GM18508 (cell line): ENCODE results near the gene TMEM8B.

Source experiments
- ATAC-seq: cut with Tn5 transposase; IDR thresholded peaks from one replicate; pipeline ENCODE4 v1.9.1; 2021; ENCODE audit warnings: moderate number of reproducible peaks; ENCODE audit not compliant: insufficient read depth, unreplicated experiment

TMEM8B gene

DNA sequence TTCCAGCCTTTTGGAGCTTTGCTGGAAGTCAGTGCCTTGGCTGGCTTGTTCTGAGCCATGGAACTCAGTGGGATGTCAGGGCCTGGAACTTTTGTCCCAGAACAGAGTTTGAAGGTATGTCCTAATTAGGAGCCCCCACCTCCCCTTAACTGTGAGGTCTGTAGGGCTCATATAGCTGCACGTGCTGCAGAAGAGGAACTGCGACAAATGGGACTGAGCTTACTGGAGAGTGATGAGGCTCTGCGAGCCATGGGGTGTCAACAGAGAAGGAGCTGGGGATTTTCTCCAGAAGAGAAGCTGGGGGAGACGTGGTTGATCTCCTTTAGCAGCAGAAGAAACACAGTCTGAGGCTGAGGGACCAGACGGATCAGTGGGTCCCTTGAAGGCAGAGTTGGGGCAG is 10.9 kb downstream of the TMEM8B start:
- no peak for ATAC-seq

DNA sequence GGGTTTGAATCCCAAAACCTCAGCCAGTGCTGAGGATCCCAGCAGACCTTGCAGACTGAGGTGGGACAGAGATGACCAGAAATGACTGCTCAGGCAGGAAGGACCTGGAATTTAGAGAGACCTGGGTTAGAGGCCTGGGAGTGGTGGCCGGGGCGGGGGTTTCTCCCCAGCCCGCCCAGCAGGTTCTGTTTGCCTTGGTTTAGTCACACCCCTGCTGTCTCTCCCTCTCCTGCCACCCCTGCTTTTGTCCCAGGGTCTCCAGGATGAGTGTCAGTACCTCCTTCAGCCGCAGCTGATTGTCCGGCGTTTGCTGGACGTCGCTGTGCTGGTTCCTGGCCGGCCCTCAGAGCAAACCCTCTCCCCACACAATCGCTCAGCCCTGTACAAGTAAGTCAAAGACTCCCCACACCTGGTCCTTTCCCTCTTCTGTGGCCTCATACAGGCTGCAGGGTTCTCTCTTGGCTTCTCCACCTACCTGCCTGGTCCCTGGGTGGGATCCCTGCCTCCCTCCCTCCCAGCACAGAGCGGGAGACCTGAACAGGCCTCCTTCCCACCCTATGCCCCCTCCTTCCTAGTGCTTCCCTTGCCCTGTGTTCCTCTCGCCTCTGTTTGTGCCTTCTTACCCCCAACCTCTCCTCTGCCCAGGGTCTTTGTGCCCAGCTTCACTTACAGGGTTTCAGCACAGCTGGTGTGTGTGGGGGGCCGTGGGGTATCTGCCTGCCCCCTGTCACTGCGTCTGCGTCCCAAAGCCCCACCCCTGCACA is 12.0 kb downstream of the TMEM8B start:
- no peak for ATAC-seq

DNA sequence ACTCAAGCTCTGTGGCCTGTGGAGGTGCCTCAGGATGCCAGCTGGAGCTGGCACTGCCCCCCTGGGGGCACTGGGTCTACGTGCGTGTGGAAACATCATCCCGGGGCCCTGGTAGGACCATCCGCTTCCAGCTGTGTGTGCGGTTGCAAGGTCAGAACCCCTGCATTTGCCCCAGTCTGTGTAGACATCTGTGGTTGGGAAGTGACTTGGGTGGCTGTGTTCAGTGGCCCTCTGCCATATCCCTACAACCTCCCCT is 12.5 kb downstream of the TMEM8B start:
- ATAC-seq: no peak

DNA sequence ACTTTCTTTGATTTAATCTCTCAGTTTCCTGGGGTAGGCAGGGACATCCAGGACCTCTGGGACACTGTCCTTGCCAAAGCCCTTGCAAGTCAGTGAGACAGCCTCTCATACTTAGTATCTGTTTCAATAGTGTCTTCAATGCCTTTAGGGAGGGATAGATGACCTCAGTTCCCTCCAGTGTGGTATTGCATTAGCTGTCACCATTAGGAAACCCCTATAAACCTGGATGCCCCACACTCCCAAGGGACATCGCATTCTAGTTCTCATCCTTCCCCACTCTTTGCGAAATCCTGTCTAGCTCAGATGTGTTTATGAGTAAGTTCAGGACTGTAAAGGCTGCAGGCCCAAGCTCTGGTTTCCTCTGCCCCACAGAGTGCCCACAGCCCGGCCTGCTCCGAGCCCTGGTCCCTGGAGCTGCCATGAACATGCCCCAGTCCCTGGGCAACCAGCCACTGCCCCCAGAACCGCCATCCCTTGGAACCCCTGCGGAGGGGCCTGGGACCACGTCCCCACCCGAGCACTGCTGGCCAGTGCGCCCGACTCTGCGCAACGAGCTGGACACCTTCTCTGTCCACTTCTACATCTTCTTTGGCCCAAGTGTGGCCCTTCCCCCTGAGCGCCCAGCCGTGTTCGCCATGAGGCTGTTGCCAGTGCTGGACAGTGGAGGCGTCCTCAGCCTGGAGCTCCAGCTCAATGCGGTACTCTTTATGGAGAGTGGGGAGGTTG is 13.2 kb downstream of the TMEM8B start:
- ATAC-seq: no peak

DNA sequence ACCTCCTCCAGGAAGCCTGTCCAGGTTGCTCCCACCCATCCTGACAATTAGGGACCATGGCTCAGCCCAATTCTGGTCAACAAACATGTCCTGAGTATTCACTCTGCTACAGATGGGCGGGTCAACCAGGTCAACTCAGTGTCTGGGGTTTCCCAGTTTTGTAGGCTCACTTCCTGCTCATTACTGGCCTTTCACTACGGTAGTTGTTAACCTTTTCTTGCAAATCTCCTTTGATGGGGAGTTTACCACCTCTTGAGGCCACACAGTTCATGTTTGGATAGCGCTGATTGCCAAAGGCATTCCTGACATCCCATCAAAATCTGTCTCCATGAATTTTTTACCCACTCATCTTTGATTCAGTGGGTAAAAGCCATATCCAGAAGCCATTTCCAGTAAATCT is 13.8 kb downstream of the TMEM8B start:
- ATAC-seq: peak; percentile 69

DNA sequence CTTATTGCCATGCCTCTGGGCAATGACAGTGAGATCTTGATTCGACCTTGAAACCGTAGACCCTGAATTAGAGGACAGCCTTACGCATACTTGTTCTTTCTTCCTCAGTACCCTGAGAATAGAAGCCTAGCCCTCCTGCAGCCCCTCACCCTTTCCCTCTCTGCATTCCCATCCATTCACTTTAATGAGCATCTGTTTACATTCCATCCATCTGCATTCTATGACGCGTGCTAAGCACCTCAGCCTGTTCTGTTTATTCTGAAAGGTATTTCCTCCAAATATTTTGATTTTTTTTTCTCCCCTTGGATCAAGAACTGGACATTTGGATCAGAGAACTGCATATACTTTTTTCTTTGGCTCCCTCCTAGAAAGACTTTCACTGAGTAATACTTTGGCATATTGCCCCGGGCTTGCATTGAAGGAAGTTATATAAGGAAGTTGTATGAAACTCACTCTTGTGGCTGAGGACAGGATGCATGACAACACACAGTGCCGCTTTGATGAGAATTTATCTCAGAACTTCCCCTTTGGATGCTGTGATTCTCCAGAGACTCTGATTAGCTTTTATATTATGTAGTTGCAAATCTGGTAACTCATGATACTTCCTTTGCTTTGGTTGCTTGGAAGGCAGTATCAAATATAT is 15.7 kb downstream of the TMEM8B start:
- no peak for ATAC-seq

DNA sequence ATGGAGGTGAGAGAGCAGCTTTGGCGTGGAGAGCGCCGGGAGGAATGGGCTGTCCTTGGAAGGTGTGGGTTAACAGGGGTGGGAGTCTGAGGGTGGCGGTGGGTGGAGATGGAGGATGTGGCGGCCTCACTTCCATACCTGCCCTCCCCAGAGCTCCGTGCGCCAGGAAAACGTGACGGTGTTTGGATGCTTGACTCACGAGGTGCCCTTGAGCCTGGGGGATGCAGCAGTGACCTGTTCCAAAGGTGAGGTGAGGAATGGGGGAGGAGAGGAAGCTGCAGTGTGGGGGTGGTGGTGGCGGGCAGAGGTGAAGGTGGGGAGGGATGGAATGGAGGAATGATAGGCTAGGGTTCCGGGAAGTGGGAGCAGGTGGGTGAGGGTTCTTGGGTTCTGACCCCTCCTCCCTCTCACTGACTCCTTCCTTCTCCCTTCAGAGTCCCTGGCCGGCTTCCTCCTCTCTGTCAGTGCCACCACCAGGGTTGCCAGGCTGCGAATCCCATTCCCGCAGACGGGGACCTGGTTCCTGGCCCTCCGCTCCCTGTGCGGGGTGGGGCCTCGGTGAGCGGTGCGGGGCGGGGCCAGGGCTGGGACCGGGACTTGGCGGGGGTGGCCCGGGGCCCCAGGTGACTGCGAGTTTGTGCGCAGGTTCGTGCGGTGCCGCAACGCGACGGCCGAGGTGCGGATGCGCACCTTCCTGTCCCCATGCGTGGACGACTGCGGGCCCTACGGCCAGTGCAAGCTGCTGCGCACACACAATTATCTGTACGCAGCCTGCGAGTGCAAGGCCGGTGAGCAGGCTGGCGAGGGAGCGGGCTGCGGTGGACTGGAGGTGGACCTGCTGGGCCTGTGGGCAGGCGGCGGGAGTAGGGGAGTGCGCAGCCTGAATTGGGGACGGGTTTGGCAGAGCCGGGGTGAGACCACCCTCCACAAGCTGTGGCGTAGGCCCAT is 17.1 kb downstream of the TMEM8B start:
- ATAC-seq: no peak

DNA sequence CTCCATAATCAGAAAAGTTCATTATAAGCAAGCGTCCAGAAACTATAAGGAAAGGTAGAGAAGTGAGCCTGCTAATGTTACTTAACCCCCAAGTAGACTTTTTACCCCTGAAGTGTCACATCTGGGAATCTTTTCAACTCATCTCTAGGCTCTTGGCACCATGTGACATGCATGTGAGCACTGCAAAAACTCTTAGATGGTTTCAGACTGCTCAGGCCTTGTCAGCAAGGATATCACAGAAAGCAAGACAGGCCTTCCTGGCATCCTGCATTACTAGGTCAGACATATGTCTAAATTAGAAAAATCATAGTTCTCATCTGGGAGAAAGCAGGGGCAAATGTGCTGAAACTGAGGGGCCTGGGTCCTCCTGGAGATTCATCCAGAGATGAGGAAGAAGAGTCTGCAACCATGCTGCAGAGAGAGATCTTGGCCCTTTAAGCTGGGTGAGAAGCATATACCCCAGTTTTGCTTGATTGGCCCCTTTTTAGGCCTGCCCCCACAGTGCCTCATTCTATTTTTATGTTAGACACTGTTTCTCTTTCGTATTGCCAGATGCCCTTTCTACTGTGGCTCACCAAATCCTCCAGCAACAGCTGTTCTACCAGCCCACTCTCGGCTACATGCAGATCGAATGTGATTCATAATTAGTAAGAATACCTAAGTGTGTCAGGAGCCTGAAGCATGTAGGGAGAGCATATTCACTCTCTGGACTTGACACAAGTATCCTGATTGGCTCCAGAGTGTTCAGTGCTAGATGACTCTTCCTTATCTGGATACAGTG is 19.0 kb downstream of the TMEM8B start:
- peak; percentile 75 for ATAC-seq

DNA sequence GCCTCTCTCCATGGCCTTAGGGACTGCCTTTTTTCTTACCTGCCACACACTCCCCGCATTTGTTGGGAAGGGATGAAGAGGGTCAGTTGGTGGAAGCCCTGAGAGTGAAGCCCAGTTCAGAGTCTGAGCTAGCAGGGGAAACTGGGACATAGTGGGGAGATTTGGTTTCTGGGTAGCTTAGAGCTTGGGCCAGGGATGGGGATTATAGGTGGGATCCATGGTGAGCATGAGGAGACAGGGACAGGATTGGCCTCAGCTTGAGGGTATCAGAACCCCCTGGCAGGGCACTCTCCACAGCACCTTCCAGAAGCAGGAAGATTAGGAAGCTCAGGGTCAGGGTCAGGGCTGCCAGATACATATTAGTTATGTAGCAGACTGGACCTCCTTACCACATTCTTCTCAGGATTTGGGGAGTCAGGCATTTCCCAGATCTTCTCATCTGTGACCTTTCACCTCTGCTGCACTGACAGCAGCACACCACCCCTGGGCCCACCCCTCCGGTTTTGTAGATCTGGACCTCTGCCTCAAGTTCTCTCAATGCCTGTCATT is 23.3 kb downstream of the TMEM8B start:
- ATAC-seq: no peak

DNA sequence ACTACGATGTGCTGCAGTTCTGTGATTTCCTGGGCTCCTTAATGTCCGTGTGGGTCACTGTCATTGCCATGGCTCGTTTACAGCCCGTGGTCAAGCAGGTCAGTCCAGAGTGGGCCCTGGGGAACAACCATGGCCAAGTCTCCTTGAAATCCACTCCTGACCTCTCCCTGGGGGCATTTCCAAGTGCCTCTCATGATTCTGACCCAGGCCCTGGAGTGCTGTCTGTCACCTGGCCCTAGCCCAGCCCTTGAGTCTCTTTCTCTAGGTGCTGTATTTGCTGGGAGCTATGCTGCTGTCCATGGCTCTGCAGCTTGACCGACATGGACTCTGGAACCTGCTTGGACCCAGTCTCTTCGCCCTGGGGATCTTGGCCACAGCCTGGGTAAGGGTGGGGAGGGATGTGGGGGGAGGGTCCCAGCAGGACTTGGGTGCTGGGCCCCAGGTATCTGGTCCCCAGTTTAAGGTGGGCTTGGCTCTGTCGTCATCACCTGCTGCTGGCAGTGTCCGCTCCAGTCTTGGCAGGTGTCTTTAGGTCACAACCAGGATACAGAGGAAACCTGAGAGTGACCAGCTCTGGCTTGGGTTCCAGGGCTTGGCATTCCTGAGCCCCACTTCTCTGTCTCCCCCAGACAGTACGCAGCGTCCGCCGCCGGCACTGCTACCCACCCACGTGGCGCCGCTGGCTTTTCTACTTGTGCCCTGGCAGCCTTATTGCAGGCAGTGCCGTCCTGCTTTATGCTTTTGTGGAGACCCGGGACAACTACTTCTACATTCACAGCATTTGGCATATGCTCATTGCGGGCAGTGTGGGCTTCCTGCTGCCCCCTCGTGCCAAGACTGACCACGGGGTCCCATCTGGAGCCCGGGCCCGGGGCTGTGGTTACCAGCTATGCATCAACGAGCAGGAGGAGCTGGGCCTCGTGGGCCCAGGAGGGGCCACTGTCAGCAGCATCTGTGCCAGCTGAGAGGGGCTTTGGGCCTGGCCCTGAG is 24.1 kb downstream of the TMEM8B start:
- ATAC-seq: no peak

DNA sequence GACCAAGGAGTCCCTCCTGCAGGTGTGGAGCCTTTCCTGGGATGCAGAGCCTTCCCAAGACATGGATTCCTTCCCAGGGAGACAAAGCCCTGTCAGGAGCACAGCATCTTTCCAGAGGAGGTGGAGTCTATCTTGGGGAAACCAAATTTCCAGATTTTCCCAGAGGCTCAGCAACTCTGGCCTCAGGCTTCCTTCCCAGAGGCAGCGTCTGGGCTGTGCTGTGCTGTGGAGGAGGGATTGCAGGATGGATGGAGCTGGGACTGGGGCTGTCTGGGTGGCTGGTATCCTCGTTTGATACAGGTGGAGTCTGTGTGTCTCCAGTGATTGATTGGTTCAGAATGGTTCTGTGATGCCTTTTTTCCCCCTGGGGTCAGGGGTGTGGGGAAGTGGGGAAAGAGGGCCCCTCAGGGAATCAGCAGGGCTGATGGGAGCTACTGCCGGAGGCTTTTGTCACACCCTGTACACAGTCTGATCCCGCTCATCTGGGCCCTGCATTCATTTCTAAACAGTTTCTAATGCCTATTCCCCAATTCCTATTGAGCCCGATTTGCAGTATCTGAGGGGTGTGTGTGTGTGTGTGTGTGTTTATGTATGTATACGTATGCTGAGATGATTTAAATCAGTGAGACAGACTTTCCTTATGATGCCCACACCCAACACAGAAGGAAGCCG is 25.2 kb downstream of the TMEM8B start:
- no peak for ATAC-seq

DNA sequence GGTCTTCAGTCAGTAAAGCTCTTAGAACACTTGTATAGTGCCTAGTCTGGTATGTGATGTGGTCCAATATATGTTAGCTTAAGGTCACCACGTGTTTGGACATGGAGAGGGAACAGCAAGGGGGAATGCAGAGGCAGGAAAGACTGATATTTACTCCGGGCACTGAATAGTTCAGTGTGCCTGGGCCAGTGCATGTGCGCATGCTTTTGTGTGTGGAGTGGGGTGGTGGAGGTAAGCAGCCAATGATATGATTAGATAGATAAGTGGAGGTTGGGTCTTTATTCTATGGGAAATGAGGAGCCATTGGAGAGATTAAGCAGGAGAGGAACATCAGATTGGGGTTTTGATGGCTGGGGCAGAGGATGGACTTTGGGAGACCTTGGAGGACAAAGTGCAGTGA is 27.2 kb downstream of the TMEM8B start:
- ATAC-seq: no peak

DNA sequence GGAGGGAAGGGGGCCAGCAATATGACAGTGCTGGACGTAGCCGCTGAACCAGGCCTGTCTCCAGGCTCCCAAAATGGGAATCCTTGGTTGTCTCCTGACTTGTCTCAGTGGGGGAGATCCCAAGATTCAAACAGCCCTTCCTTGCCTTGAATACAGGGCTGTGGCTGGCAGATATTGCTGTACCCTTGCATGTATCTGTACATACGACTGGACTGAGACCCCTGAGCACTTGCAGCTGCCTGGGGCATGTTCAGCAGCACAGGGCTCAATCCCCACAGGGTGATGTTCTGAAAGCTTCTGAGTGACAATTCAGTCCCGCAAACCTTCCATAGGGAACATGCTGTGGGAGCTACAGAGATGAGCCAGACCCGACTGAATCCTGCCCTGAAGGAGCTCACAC is 27.9 kb downstream of the TMEM8B start:
- ATAC-seq: no peak

DNA sequence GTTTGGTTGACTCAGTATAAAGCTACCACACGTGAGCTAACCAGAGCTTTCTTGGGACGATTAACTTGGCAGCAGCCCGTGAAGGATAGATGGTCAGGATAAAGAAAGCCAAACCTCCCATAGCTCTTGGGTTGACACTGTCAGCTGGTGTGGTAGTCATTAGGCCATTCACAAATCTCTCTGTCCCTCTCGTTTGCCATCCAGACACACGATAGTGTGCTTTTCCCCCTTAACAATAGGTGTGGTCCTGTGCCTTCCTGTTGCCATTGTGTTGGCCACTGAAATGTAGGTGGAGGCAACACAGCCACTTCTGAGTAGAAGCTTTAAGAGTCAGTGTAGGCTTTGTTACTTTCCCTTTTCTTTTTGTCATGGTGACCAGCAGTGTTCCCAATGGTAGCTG is 29.4 kb downstream of the TMEM8B start:
- no peak for ATAC-seq

DNA sequence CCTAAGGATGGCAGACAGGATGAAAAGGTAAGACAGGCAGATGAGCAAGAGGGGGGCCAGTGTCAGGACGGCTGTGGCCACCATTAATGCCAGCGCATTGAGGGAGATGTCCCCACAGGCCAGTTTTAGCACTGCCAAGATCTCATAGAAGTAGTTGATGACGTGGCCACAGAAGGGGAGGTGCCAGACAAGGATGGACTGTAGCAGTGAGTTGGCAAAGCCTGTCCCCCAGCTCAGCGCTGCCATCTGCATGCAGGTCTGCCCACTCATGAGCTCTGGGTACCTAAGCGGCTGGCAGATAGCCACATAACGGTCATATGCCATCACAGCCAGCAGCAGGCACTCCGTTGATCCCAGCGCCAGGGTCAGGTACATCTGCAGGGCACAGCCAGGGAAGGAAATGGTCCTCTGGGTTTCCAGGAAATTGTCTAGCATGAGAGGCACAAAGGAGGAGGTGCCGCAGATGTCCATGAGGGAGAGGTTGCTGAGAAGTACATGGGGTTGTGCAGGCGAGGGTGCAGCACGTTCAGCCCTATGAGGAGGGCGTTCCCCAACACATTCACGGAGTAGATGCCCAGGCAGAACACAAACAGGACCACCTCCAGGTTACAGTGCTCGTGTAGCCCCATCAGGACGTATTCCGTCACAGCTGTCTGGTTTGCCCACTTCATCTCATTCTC is 30.4 kb downstream of the TMEM8B start:
- no peak for ATAC-seq

DNA sequence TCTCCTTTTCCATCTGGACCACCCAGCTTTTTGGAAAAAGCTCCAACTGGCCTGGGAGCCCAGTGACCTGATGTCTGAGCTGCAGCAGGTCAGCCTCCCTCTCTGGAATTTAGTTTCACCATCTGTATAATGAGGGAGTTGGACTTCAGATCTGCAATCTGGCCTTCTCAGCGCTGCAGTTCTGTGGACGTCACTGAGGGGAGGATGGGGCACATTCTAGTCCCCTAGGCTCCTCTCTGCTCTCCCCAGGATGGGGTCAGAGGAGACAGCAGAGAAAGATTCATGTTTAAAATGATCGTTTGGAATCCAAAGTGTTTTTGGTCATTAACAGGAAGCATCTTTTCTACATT is 30.9 kb downstream of the TMEM8B start:
- ATAC-seq: no peak

DNA sequence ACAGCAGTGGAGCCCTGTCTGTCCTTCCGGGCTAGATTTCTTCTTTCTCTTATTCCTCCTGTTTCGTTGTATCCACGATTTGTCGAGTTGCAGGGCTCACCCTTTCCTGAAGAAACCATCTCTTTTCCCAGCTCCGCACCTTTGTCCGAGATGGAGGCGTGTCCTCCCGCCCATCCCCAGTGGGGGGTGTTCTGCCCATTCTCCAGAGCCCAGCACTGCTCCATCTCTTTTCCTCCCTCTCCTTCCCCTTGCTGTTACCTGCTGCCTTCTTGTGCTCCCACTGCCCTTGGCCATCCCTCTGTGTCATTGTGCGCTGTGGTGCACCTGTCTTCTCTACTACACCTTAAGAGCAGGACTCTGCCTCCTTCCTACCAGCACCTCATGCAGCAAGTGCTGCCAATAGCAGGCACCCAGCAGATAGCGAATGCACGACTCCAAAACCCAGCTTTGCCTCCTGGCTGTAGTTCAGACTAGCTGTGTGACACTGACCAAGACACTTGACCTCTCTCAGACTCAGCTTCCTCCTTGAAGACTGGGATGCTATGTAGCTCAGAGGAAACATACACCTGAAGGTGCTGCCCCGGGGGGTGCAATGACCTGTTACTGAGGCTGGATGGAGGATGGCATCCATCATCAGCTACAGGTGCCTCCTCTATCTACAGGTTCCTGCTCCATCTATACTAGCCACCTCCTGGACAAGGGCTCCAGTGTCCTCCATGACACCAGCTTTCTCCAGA is 32.3 kb downstream of the TMEM8B start:
- ATAC-seq: no peak
